Colonic mucosa (tissue), 4 donors: Measurements from ENCODE around the gene COPS6. TPM values are rescaled to one million over a fixed set of nuclear protein-coding genes. Genes with fewer than 3 reads are reported as not detected.
A peak's percentile ranks its signal among the peaks of the same experiment; 100 is the strongest.

Experiments
- DNase-seq: peaks from one replicate; pipeline ENCODE4 v3.0.0-alpha.2; 2020
- H3K27ac ChIP-seq: fragments of 200-600 bp; one replicate; pipeline ENCODE4 v1.8.0; 2021
- H3K27me3 ChIP-seq: fragments of 200-600 bp; one replicate; pipeline ENCODE4 v1.8.0; 2021
- H3K36me3 ChIP-seq: fragments of 200-600 bp; one replicate; pipeline ENCODE4 v1.8.0; 2021
- H3K4me1 ChIP-seq: fragments of 200-600 bp; one replicate; pipeline ENCODE4 v1.8.0; 2021; ENCODE audit warnings: mild to moderate bottlenecking
- H3K4me3 ChIP-seq: fragments of 200-600 bp; one replicate; pipeline ENCODE4 v1.8.0; 2021
- H3K9ac ChIP-seq, 2 donors: one replicate each; pipeline ENCODE4 v1.7.0; 2013; ENCODE audit warnings: control low read depth in 2 of 2, low read depth in 2 of 2, low read length in 2 of 2
- H3K9me3 ChIP-seq: fragments of 200-600 bp; one replicate; pipeline ENCODE4 v1.8.0; 2021
- CTCF ChIP-seq: fragments of 200-600 bp; IDR thresholded peaks from one replicate; pipeline ENCODE4 v1.8.0; 2022; ENCODE audit warnings: antibody characterized with exemption, mild to moderate bottlenecking
- intact Hi-C: fragments of 100-400 bp; cut with DNase I; formaldehyde crosslinking; loops from one replicate; pipeline ENCODE4 v1.14.1; 2022
- total RNA-seq, 2 donors: library from RNA; stranded (reverse); fragmentation: NEBNext Ultra II Directional in 1 of 2; extraction: Animal tissue kit (Norgen Biotek cat#: 25700) in 1 of 2; gene quantifications; one replicate each; pipeline ENCODE4 v1.2.1, GENCODE V29; 2021
- donor health status: healthy.
- donor health status: DM: no; HTN: no; CAD: no.
- donor health status: DM: no; HTN: no; CAD: no.

COPS6 gene
- total RNA-seq, 2 donors from 2014 or later, result 67.3 to 110 TPM

- intact Hi-C loops, result no loop called here
- Histone ChIP-seq H3K9ac (no peak overlapping the region), H3K27me3 (no peaks in the 10 kb centered on the region), H3K4me1 (peaks cover 3% of the 10 kb centered on the region), H3K4me3 (no peak overlapping the region), H3K36me3 (no peaks in the 10 kb centered on the region), H3K27ac (peak overlapping the region; percentile 5), H3K9me3 (no peaks in the 10 kb centered on the region)
- no peak for DNase-seq
- no peak for TF ChIP-seq CTCF
Measured at GRCh38 chr7:100087055-100087750, 1.6 kb upstream of the COPS6 start.

DNA sequence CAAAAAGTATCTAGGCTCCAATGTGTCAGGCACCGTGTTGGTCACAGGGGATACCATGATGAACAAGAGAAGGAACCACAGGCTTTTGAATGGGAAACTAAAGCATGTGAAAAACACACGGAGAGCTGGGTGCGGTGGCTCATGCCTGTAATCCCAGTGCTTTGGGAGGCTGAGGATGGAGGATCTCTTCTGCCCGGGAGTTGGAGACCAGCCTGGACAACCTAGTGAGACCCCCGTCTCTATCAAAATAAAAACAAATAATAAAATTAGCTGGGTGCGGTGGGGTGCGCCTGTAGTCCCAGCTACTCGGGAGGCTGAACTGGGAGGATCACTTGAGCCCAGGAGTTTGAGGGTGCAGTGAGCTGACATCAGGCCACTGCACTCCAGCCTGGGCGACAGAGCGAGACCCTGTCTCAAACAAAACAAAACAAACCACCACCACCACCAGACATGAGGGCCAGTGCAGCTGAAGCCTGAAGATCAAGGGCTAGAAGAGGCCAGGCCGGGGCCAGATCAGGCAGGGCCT lies 611 bp upstream of the COPS6 start:
- DNase-seq, result no peak
- Histone ChIP-seq H3K27ac (peak overlapping the region; percentile 75), H3K36me3 (peaks cover 6% of the 10 kb centered on the region), H3K9ac (peak overlapping the region; percentile 93 to 97), H3K9me3 (no peaks in the 10 kb centered on the region), H3K4me3 (peak overlapping the region; percentile 66), H3K4me1 (peaks cover 3% of the 10 kb centered on the region), H3K27me3 (no peaks in the 10 kb centered on the region)
- no peak for TF ChIP-seq CTCF
- intact Hi-C loops, result no loop called here

DNA sequence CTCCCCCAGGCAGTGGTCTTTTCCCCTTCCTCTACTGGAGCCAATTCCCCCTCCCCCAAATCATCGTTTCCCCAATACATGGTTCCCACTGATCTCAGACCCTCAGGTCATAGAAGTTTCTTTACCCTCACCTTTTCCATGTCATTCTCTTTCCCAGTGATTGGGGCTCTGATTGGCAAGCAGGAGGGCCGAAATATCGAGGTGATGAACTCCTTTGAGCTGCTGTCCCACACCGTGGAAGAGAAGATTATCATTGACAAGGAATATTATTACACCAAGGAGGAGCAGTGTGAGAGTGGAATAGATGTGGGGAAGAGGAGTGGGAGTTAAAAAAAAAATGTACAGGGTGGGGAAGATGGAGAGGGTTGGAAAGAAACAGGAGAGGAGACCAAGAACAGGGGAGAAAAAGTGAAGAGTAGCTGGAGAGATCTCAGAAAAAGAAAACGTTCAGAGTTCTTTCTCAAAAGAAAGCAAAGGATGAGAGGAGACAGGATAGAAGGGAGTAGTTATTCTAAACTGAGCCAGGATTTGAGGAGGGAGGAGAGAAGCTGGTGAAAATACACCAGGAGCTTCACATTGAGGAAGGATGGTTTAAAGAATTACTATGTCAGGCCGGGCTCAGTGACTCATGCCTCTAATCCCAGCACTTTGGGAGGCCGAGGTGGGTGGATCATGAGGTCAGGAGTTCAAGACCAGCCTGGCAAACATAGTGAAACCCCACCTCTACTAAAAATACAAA lies 858 bp downstream of the COPS6 start:
- no peak for DNase-seq
- intact Hi-C loops, result no loop called here
- Histone ChIP-seq H3K9ac (peak overlapping the region; percentile 93 to 97), H3K36me3 (peaks cover 15% of the 10 kb centered on the region), H3K27me3 (no peaks in the 10 kb centered on the region), H3K27ac (peak overlapping the region; percentile 75), H3K4me3 (peak overlapping the region; percentile 66), H3K4me1 (peaks cover 3% of the 10 kb centered on the region), H3K9me3 (no peaks in the 10 kb centered on the region)
- TF ChIP-seq CTCF, result no peak

- Histone ChIP-seq H3K9me3 (no peaks in the 10 kb centered on the region), H3K4me3 (no peak overlapping the region), H3K27me3 (no peaks in the 10 kb centered on the region), H3K9ac (no peak overlapping the region), H3K27ac (no peak overlapping the region), H3K36me3 (peaks cover 26% of the 10 kb centered on the region), H3K4me1 (peaks cover 3% of the 10 kb centered on the region)
- no peak for TF ChIP-seq CTCF
- intact Hi-C loops, result no loop called here
- no peak for DNase-seq
Measured at GRCh38 chr7:100090527-100091410, 2.0 kb downstream of the COPS6 start.
